ENCODE results near the gene PTH1R. TPM values are rescaled to one million over a fixed set of nuclear protein-coding genes. Genes with fewer than 3 reads are reported as not detected.

The PTH1R gene
- 10 to 100 TPM in 1 of 2 donors, 1 to 10 TPM in 1; 8.4 to 11.3 TPM for total RNA-seq
- 10.2 TPM for polyA plus RNA-seq (ENCODE audit: insufficient read depth, low read depth, low replicate concordance)
- long read RNA-seq, donor 1, result 0 reads
- long read RNA-seq, donor 2, partial matches to known transcripts, result 0 of 2 reads
- long read RNA-seq, donor 2, other reads (novel, unspliced or antisense), result 0 of 2 reads

- H3K4me3 ChIP-seq, result no peak within 1 kb of the TSS
- TF ChIP-seq POLR2A (IDR thresholded peaks at IDR 0.05) (no peak), CTCF (IDR thresholded peaks at IDR 0.05) (no peak)
- DNase-seq, result no peak
- H3K9me3 ChIP-seq, result no peaks in the 10 kb centered on the region
- H3K4me1 ChIP-seq, result peaks cover 38% of the 10 kb centered on the region
- H3K36me3 ChIP-seq (ENCODE audit: low read depth, missing control alignments), result no peaks in the 10 kb centered on the region
- intact Hi-C loops (cut with DNase I; ENCODE audit: low total_unique reads), result no loop called here
- H3K27me3 ChIP-seq, result no peaks in the 10 kb centered on the region
- no peak within 1 kb of the TSS for H3K27ac ChIP-seq
- 91 to 96% methylated on average over 4 to 7 of the region's 7 CpGs for WGBS, 2 donors
Measured at GRCh38 chr3:46877406-46878125, at the start of gene PTH1R. PTH1R (plus strand) TSS chr3:46877721; CDS start chr3:46883560, 5,839 bp downstream.

DNA sequence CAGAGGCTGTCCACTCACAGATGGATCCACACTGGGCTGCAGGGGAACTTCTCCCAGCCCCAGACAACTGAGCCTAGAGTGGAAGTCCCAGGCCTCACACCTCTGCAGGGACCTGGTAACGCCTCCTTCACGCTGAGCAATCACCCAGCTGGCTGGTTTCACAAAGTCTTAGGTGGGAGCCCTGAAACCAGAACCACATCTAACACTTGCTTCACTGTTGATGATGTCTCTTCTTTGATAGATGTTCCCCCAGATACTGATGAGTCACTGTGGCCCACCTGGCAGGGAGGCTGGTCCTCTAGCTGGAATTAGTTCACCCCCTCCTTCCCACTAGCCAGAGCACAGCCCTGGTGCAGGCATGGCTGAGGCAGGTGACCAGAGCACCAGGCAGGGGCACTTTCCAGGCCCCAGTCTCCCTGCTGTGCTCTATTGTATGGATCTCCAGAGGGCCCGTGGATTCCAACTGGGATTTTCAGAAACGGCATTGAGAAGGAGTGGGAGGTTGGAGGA lies 47.8 kb upstream of the PTH1R start:
- Histone ChIP-seq H3K36me3 (ENCODE audit: low read depth, missing control alignments) (no peaks in the 10 kb centered on the region), H3K9me3 (no peaks in the 10 kb centered on the region), H3K4me3 (no peak overlapping the region), H3K4me1 (no peaks in the 10 kb centered on the region), H3K27me3 (no peaks in the 10 kb centered on the region), H3K27ac (no peak overlapping the region)
- intact Hi-C loops (cut with DNase I; ENCODE audit: low total_unique reads), result no loop called here
- TF ChIP-seq CTCF (IDR thresholded peaks at IDR 0.05), result no peak
- no peak for TF ChIP-seq POLR2A (IDR thresholded peaks at IDR 0.05)
- DNase-seq, result no peak
- WGBS, 2 donors, result 77 to 78% methylated on average over 4 of the region's 4 CpGs

DNA sequence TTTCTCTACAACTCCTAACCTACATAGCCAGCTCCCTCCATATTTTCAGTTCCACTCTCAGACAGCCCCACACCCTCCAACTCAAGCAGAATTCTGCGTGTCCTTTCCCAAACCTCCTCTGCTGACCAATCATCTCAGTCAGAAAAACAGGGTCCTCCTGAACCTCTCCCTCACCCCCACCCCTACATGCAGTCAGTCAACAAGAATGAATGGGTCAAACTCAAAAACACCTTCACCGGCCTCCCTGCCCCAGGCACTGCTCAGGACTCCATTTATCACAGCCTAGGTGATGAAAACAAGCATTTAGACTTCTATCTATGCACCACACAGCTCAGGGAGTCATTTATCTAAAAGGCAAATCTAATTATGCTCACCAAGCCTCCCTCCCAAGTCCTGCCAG lies 46.7 kb upstream of the PTH1R start:
- Histone ChIP-seq H3K36me3 (ENCODE audit: low read depth, missing control alignments) (no peaks in the 10 kb centered on the region), H3K27ac (no peak overlapping the region)
- TF ChIP-seq CTCF (IDR thresholded peaks at IDR 0.05) (no peak), POLR2A (IDR thresholded peaks at IDR 0.05) (no peak)

GRCh38 chr3:46831316-46831715 lies 46.2 kb upstream of the PTH1R start:
- no peaks in the 10 kb centered on the region for H3K27me3 ChIP-seq
- WGBS, 2 donors, result 86 to 90% methylated on average over 3 of the region's 3 CpGs
- H3K9me3 ChIP-seq, result no peaks in the 10 kb centered on the region
- H3K27ac ChIP-seq, result no peak overlapping the region
- no peak for TF ChIP-seq CTCF (IDR thresholded peaks at IDR 0.05)
- no peak for DNase-seq
- H3K4me1 ChIP-seq, result no peaks in the 10 kb centered on the region
- H3K4me3 ChIP-seq, result no peak overlapping the region
- intact Hi-C loops (cut with DNase I; ENCODE audit: low total_unique reads), result no loop called here
- H3K36me3 ChIP-seq (ENCODE audit: low read depth, missing control alignments), result no peaks in the 10 kb centered on the region

More for the DNA sequence above, 46.7 kb upstream of the PTH1R start:
- no peaks in the 10 kb centered on the region for H3K4me1 ChIP-seq
- H3K4me3 ChIP-seq, result no peak overlapping the region
- intact Hi-C loops (cut with DNase I; ENCODE audit: low total_unique reads), result no loop called here
- H3K9me3 ChIP-seq, result no peaks in the 10 kb centered on the region
- H3K27me3 ChIP-seq, result no peaks in the 10 kb centered on the region
- WGBS, 2 donors, result 78 to 94% methylated on average over 2 of the region's 2 CpGs
- DNase-seq, result no peak

Measured in testis (tissue), 5 donors.